Sciatic nerve (tissue), 2 donors: ENCODE data around the gene ACAP3. TPM values are rescaled to one million over a fixed set of nuclear protein-coding genes. Genes with fewer than 3 reads are reported as not detected.

Source experiments
- ATAC-seq: fragments of 200-7000 bp; cut with Tn5 transposase; one replicate; pipeline ENCODE4 v1.9.1; 2020; ENCODE audit warnings: mild to moderate bottlenecking, moderate library complexity
- DNase-seq: peaks from one replicate; pipeline ENCODE4 v3.0.0-alpha.2; 2020; ENCODE audit warnings: low spot score
- intact Hi-C: fragments of 100-400 bp; cut with DNase I; formaldehyde crosslinking; loops from one replicate; pipeline ENCODE4 v1.14.2; 2022
- total RNA-seq: library from RNA; stranded (reverse); fragmentation: NEBNext Ultra II Directional; extraction: Animal tissue kit (Norgen Biotek cat#: 25700); gene quantifications from one replicate; pipeline ENCODE4 v1.2.1, GENCODE V29; 2021
- donor health status: DM: no; HTN: no; CAD: no.
- donor health status: DM: no; HTN: no; CAD: no.

ACAP3 gene
- total RNA-seq, 1 donor from 2014 or later: 74.7 TPM

DNA sequence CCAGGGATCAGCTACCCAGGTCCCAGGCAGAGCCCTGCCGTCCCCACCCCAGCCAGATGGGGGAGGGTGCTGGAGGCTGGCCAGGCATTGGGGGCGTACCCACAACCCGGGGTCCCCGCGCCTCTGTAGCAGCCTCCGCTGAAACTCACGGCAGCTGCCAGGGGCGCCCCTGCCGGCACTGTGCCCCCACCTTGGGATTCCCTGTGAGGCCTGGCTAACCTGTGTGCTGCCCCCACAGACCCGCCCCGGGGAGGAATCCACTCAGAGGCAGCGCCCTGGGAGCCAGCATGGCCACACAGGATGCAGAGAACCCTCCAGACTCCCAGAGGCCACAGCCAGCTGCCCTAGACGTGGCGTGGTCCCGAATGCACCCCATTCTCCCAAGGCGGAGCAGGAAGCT lies 37.7 kb upstream of the ACAP3 start:
- intact Hi-C loops: no loop called here
- ATAC-seq (no peak), DNase-seq (no peak)

GRCh38 chr1:1344655-1345361 lies 37.1 kb upstream of the ACAP3 start:
- ATAC-seq (no peak), DNase-seq (no peak)
- intact Hi-C loops: no loop called here

DNA sequence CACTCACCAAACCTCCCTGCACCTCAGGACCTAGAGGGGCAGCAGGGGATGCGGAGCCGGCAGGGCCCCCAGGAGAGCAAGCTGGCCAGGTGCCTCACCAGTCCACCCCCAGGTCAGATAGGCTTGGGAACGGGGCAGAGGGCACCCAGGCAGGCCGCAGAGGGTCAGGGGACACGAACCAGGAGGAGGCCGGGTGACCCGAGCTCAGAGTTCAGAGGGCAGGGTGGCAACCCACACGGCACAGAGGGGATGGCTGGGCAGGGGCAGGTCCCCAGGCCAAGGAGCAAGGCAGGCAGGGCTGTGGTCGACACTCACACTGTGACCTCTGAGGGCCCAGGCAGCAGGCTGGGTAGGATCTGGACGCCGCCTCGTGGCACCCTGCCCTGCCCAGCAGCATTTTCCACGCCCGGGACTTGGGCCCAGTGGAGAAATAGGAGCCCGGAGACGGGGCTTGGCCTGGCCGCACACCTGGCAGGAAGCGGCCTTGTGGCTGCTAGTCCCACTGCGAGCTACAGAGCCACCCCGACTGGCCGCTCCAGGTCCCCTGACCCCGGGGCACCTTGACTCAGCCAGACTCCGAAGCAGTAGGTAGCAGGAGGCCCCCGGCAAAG lies 36.2 kb upstream of the ACAP3 start:
- intact Hi-C loops: no loop called here
- no peak for DNase-seq
- ATAC-seq: no peak

DNA sequence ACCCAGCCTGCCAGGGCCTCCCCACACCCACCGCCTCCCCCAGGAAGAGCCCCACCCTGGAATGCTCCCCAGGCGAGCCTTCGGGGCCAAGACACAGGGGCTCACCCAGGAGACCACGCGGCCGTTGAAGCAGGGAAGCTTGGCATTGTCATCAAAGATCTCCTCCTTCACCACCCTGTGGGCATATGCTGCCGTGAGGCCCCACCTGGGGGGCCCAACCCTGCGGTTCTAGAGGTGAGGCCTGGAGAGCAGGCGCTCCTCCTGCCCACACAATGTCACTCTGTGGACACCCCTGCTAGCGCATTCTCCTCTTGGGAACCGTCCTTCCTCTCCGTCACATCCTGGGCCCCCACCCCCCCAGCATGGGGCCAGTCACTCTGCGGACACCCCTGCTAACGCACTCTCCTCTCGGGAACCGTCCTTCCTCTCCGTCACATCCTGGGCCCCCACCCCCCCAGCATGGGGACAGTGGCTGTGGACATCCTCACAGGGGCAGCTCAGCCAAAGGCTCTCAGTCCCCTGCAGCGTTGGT lies 34.9 kb upstream of the ACAP3 start:
- intact Hi-C loops: no loop called here
- no peak for ATAC-seq
- no peak for DNase-seq

- no peak for ATAC-seq
- DNase-seq: no peak
- intact Hi-C loops: no loop called here
These were observed 34.4 kb upstream of the ACAP3 start for GRCh38 chr1:1342061-1342562.

DNA sequence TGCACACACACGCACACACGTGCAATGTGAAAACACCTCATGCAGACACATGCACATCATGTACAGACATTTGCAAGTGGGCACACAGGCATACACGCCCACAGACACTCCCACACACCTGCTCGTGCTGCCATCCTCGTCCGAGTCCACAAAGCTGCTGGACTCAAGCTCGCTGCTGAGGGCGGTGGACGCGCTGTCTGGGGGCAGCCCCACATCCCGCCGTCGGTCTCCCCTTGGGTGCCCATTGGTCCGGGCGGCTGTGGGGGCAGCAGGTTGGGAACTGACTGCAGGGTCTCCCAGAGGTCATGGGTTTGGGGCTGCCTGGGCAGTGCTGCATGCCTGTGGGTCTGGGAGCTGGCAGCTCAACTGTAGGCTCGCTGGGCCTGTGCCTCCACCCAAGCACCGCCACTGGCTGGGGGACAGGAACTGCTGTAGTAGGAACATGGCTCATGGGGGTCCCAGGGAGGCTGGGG lies 33.9 kb upstream of the ACAP3 start:
- intact Hi-C loops: no loop called here
- DNase-seq: no peak
- no peak for ATAC-seq

DNA sequence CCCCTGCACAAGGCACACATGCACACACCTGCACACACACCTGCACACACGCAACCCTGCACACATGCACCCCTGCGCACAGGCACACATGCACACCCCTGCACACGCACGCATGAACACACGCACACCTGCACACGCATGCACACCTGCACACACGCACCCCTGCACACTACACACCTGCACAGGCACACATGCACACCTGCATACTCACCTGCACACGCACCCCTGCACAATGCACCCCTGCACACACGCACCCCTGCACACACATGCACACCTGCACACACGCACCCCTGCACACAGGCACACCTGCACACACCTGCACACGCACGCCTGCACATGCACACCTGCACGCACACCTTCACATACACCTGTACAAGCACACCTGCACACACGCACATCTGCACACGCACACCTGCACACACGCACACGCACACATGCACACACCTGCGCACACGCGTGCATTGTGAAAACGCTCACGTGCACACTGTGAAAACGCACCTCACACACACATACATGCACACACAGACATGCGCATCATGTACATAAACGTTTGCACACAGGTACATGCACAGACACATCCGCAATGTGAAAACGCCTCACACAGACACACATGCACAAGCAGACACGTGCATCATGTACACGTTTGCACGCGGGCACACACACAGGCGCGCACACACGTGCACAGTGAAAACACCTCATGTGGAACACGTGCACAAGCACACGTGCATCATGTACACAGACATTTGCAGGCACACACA lies 33.2 kb upstream of the ACAP3 start:
- ATAC-seq (no peak), DNase-seq (no peak)
- intact Hi-C loops: no loop called here

DNA sequence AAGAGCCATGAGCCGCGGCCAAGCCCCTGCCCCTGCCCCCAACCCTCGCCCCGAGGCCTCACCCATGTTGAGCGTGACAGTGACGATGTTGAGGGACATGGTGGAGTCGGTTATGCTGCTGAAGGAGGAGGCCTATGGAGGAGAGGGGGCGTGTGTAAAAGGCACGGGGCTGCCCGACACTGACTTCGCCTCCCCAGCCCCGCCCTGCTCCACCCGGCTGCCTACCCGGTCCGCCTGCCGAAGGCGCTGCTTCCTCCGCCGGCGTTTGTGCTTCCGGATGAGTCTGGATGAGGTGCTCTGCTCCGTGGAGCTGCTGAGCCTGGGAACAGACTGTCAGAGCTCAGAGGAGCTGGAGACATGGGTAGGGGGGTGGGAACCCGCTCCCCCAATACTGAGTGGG lies 32.5 kb upstream of the ACAP3 start:
- intact Hi-C loops: no loop called here
- no peak for DNase-seq
- no peak for ATAC-seq

GRCh38 chr1:1338278-1338677 lies 30.5 kb upstream of the ACAP3 start:
- no peak for DNase-seq
- intact Hi-C loops: no loop called here
- no peak for ATAC-seq

- intact Hi-C loops: no loop called here
- ATAC-seq: no peak
- no peak for DNase-seq
These were observed 30.0 kb upstream of the ACAP3 start for GRCh38 chr1:1337793-1338147.

DNA sequence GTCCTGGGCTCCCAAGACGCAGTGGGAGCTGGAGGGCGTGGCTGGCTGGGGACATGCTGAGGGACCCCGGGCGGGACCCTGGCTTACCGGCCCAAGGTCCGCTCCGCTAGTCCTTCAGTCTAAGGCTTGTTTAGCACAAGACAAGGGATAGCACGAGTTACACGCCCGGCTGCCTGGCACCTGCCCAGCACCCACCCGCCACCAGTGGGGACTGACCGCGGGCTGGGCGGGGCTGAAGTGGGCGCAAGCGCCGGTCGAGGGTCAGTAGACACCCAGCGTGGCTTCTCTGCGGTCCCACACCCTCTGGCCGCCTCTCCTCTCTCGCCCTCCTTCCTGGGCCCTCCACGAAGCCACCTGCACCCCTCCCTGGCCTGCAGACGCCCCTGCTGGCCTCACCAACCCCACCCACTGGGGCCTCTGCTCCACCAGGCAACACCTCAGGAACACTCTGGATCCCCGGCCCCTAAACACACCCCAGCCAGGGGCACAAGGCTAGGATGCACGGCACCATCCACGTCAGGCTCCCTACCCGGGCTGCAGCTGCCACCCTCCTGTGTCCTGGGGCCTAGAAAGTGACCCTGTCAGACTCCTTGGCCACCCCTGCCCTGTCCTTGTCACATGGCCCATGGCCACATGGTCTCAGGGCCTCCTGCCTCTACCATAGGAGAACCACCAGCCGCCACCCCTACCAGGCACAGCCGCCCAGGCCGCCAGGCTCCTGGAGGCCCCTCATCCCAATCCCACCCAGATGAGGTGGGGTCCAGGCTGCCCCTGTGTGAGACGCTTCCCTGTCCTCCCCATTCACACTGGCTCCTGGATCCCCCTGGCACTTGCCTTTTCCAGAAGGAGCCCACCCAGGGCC lies 29.4 kb upstream of the ACAP3 start:
- DNase-seq: no peak
- intact Hi-C loops: no loop called here
- ATAC-seq: no peak

GRCh38 chr1:1336446-1336845 lies 28.7 kb upstream of the ACAP3 start:
- no peak for ATAC-seq
- no peak for DNase-seq
- intact Hi-C loops: no loop called here

DNA sequence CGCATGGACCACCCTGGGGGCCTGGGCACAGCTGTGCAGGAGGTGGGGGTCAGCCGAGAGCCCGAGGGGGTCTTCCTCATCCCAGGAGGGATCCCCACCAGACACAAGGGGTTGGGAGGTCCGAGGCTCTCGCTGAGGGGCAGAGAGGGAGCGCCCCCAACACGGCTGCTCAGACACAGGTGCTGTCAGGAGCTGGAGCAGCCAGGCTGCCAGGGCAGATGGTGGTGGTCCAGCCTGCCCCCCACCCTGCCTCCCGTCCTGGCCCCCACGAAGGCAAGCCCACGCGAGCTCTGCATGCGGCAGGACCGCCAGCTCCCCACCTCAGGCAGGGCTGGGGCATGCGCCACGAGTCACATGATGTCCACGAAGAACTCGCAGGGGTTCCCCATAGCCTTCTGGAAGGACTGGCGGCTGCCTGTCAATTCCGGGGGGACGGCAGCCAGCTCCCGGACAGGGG lies 28.1 kb upstream of the ACAP3 start:
- intact Hi-C loops: no loop called here
- no peak for ATAC-seq
- no peak for DNase-seq

DNA sequence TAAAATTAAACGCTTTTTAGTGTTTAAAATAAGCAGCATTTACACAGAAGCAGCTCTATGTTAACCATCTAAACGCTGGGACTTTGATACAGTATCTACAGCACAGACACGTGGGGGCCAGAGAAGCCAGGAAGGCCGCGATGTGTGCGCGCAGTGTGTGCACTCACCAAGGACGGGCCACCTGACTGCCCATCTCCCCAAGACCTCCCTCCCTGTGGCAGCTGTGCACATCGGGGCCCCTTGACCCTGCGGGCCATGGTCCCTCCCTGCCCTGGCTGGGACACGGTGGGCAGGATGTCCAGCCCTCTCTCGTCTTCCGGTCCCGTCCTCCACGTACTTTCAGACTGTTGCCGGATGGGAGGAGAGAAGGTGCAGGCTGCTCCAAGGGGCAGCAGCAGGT lies 27.6 kb upstream of the ACAP3 start:
- DNase-seq (no peak), ATAC-seq (no peak)
- intact Hi-C loops: no loop called here

GRCh38 chr1:1334835-1335234 lies 27.1 kb upstream of the ACAP3 start:
- no peak for DNase-seq

DNA sequence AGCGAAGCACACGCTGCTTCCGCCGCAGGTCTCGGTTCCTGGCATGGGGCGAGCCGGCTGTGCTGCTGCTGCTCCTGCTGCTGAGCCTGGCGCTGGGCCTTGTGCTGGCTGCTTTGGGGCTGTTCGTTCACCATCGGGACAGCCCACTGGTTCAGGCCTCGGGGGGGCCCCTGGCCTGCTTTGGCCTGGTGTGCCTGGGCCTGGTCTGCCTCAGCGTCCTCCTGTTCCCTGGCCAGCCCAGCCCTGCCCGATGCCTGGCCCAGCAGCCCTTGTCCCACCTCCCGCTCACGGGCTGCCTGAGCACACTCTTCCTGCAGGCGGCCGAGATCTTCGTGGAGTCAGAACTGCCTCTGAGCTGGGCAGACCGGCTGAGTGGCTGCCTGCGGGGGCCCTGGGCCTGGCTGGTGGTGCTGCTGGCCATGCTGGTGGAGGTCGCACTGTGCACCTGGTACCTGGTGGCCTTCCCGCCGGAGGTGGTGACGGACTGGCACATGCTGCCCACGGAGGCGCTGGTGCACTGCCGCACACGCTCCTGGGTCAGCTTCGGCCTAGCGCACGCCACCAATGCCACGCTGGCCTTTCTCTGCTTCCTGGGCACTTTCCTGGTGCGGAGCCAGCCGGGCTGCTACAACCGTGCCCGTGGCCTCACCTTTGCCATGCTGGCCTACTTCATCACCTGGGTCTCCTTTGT lies 26.0 kb upstream of the ACAP3 start:
- ATAC-seq (peak; percentile 21), DNase-seq (no peak)
- intact Hi-C loops: no loop called here

More at GRCh38 chr1:1334835-1335234, 27.1 kb upstream of the ACAP3 start:
- ATAC-seq: no peak
- intact Hi-C loops: no loop called here

DNA sequence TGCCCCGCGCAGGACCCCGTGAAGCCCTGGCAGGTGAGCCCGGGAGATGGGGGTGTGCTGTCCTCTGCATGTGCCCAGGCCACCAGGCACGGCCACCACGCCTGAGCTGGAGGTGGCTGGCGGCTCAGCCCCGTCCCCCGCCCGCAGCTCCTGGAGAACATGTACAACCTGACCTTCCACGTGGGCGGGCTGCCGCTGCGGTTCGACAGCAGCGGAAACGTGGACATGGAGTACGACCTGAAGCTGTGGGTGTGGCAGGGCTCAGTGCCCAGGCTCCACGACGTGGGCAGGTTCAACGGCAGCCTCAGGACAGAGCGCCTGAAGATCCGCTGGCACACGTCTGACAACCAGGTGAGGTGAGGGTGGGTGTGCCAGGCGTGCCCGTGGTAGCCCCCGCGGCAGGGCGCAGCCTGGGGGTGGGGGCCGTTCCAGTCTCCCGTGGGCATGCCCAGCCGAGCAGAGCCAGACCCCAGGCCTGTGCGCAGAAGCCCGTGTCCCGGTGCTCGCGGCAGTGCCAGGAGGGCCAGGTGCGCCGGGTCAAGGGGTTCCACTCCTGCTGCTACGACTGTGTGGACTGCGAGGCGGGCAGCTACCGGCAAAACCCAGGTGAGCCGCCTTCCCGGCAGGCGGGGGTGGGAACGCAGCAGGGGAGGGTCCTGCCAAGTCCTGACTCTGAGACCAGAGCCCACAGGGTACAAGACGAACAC lies 25.2 kb upstream of the ACAP3 start:
- ATAC-seq (peak; percentile 3), DNase-seq (no peak)
- intact Hi-C loops: no loop called here
